GM18909 (cell line): ENCODE results near the gene FCHSD2.
"Not testable (repeated sequence)": the region's sequence is repeated elsewhere in the genome, so short reads cannot be mapped to it uniquely, and the experiment has no call there.

Source experiments
- ATAC-seq: cut with Tn5 transposase; IDR thresholded peaks from one replicate; pipeline ENCODE4 v1.9.1; 2021; ENCODE audit warnings: mild to moderate bottlenecking; ENCODE audit not compliant: unreplicated experiment, poor library complexity

Gene FCHSD2

DNA sequence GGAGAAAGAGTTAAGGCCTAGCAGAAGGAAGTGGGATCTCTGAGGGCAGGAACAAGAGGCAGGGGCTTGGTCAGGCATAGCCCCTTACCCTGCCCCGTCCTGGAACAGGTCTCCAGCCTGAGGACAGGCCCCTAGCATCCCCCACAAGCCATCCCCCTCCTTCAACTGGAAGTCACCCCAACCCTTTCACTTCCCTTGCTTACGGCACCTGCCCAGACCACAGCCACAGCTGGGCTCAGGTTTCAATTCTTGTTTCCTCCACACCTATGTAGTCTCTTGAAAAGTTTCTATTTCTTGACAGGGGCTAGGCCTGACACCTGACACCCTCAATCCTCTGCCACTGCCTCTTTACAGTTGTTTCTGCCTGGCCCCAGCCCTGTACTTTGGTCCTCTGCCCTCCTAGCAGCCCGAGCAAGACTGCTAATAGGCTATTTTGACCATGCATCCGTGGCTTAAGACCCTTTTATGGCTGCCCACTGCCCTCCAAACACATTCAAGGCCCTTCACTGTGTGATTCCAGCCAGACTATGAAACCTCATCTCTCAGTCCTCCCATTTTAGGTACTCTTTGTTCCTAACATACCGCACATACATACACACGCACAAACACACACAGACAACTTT, 10.9 kb upstream of the FCHSD2 start:
- peak; percentile 69 for ATAC-seq

DNA sequence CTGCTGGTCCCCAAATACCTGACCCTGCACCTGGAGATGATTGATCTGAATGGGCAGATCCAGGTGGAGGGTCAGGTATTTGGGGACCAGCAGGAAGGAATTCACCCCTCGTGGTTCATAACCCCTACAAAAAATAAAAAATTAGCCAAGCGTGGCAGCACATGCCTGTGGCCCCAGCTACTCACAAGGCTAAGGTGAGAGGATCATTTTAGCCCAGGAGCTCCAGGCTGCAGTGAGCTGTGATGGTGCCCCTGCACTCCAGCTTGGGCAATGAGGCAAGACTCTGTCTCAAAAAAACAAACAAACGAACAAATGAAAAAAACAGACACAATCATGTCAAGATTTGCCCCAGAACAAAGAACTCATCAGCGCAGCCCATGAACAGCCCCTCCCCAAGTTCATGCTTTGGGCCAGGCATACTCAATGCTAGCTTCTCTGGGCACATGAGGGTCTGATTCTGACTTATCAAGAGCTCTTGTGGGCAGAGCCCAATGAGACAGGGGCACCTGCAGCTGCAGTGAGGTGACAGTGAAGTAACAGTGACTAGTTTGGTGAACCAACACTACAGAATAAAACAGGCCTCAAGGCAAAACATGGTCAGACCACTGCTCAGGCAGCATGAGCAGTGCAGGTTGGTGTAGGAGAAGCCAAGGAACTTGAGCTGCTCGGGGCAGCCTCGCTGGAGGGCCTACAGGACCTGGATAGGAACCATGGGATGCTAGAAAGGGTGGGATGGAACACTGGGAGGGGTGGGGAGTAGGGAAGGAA, 10.2 kb upstream of the FCHSD2 start:
- no peak for ATAC-seq

DNA sequence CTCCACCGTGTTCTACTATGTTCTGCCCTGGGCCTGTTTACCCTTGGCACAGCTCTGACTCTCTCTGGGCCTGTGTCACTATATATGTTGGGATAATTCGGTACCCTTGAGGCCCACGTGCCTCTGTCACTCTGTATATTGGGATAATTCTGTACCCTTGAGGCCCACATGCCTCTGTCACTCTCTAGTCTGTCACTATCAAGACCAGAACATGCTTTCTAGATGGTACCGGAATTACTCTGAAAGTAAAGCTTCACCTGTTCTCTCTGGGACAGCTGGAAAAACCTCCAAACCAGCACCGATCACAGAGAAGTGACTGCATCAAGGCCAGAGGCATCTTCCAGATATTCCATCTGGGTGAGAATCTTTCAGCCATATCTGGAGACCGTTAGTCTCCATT, 9.3 kb upstream of the FCHSD2 start:
- no peak for ATAC-seq

DNA sequence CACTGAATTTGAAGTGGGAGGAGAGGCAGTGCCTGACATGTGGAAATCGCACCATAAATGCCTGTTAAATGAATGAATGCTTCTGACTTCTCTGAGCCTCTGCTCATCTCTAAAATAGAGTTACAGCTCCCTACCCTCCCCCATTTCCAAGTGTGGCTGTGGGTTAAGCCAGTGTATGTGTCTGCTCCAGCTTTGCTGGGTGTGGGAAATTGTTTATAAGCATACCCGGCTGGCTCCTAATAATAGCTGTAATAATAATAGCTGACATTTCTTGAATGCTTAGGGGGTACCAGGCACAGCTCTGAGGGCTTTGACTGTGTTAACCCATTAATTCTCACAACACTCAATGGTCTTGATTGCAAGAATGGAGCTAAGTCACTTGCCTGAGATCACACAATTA, 7.0 kb upstream of the FCHSD2 start:
- no peak for ATAC-seq

DNA sequence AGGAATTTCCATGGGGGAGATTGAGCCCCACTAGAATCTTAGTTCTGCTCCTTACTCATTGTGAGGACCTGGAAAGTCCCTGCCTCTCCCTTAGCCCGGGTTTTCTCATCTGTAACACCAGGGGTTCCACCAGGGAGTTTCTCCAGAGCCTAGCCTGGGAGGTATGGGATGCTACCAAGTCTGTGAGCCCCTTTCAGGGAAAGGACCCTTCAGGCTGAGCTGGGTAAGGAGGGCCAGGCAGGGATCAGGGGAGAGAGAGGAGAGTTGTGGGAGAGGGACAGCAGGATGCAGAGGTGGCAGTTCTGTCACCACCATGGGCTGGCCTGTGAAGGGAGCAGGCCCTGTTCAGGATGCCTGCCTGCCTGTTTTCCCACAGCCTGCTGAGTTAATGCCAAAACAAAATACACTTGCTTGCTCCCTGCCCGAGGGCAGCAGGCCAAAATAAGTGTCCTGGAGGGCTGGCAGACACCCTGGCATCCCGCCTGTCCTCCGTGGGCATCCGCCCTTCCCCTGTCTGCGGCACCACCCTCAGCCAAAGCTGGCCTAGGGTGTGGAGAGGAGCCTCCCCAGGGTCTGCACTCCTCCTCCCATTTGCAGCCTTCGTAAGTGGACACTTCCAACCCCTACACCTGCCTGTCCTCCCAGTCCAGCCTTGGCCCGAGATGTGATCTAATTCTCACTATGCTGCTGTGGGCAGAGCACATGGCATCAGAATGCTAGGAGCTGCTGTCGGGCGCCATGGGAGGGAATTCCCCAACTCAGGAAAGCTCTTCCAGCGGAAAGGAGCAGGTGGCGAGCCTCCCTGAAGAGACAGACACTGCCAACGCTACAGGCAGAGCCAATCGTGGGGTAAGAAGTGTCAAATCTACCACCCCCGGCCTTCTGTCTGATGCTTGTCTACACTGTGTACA, 5.9 kb upstream of the FCHSD2 start:
- ATAC-seq: no peak

DNA sequence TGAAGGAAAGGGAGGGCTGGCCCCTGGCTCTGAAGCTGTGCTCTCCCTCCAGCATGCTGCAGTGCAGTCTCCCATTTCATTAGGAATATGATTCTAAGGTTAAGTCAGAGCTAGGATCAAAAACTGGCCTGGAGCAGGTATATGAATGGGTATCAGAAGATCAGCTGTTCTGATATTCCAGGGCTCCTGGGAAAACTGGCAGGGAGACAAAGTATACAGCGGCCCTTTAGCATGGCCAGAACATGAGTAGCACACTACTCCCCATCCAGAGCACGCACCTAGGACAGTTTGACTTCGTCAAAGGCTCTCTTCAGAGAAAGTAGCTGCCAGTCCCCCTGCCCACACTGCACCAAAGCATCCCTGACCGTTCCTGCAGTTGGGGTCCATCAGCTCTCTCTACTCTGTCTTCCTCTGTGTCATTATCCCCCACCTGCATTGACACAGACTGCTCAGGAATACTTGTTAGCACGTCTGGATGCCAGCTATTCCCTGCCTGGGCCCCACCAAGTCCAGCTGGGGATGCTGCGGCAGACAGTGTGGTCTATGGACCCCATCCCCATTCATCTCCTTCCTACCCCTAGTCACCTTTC, 4.0 kb upstream of the FCHSD2 start:
- no peak for ATAC-seq

DNA sequence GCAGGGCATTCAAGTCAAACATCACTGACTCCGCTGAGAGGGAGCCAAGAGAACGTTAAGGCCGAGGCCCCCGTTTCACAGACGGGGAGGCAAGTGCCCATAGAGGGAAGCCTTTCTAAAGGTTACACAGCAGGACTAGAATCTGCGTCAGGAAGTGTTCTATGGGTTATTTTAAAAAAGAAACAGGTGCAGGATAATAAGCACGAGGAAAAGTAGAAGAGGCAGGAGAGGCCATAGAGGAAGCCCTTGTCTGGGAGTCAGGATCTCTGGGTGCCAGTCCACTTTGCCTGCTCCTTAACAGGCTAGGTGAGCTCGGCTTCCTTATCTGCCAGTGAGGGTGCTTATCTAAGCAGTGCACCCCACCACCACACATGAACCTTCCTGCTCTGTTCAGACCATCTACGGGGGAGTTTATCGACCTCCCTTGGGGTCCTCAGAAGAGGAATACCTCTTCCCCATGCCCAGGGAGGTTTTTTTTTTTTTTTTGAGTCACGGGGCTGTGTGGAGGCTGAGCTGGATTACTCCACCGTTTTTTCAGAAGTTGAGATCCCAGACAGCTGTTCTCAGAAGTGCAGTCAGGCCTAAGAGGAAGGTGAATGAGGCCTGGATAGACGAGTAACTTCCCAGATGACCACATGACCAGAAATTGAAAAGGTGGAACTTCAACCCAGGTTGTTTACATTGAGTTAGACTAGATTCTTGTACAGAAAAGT, 1.2 kb upstream of the FCHSD2 start:
- no peak for ATAC-seq

DNA sequence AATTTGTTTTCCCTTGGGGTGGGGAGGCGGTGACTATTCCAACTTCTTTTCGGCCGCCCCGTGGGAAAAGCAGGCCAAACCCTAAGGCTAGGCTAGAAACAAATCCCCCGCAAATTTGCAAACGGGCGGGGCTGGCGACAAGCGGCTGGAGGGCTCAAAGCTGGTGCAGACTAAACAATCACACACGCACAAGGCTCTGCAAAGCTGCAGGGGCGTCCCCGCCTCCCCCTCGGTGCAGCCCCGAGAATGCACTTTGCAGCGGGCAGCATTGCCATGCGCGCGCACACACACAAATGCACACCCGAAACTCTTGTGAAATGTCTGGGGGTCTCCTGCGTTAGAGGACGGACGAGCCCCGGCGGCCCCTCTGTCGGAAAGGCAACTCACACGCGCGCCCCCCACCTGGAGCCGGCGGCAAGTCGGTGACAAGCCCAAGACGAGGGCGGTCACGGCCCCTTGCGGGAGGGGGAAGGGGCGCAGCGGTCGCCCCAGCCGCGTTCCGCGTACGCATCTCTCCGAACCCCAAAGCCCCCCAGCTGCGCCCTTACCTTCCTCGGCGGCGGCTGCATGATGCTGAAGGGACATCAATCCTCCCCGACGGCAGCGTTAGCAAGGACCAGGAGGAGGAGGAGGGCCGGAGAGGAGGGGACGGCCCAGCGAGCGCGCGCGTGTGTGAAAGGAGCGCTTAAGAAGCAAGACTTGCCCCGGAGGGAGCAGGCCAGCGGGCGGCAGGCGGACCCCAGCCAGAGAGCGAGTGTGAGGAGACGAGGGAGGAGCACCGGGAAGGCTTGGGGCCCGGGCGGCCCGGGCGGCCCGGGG, 600 bp downstream of the FCHSD2 start:
- ATAC-seq: peak; percentile 31

DNA sequence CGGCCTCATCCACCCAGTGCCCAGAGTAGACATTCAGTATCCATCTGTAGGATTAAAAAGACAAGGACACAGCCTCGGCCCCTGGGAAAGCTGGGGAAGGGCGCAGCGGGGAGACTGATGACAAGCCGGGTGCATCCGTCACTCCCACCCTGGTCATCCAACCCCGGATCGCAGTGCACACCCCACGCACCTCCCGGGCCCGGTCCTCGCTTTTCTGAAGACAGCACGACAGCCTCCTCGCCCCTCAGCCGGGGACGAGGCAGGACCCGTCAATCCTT, 1.1 kb downstream of the FCHSD2 start:
- no peak for ATAC-seq

DNA sequence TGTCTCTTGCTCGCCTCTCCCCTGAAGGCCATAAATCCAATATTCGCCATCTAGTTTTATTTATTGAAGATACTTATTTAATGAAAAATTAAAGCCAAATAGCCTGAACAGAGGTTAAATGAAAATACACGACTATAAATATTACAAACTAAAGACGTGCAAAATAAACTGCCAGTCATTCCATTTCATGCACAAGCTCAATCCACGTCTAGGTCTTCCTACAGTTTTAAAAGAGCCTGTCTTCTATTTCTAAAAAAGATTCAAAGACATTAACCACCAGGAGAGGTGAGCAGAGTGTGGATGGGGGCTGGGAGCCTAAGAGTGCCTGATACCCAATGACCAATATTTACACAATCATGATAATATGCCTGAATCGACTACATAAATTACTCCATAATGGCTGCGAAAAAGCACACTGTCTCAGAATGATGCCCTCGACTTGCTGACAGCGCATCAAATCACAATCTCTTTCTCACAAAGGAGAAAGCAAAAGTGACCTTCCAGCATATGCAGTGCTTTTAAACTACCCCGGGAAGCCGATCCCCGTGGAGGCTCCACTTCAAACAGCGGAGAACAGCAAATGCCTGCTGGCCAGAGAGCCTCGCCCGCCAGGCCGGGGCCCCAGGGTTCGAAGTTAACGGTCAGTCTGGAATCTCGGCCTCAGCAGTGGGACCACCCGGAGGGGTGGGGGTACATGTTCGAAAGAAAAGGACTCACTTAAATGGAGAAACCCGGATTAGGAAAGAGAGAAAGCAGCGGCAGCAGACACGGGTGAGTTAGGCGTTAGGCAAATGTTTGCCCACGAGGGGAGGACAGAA, 1.7 kb downstream of the FCHSD2 start:
- ATAC-seq: no peak

DNA sequence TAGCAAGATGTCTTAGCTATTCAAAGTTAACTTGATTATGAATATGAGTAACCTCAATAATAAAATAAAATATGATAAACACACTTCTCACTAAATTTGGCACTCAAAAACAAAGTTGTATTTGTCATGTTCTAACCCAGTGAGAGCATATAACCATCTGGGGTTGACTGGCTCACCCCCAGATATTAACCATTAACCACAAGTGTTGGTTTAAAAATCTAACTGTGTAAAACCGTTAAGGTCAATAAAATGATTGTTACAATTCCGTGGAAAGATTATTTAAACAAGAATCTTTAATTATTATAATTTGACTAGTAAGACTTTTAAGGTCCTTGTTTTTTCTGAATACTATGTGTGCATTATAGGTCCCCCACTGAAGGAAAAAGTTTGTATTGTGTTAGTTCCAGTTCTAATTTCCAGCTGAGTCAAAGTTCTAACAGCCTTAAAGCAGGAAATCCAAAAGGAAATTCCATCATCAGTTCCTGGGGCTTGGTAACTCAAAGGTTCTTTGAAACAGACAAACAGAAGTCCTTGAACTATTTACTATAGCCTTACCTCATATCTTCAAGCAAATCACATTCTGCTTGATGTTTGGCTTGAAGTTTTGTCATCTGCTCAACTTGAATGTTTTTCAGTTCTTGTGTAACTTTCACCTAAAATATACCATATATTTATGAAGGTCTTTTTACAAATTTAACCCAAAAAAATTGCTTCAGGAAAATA, 2.5 kb downstream of the FCHSD2 start:
- ATAC-seq: no peak

DNA sequence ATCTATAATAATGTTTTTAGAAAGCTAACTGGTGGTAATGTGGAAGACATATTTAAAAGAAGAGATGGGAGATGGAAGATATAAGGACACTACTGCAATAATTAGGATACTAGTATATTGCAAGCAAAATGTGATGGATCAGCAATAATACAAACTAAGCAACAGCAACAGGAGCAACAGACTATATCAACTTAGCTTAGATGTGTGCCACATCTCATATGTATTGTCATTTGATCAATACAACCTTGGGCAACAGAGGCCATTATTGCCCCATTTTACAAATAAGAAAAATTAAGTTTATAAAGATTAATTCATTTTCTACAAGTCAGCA, 4.2 kb downstream of the FCHSD2 start:
- ATAC-seq: no peak

DNA sequence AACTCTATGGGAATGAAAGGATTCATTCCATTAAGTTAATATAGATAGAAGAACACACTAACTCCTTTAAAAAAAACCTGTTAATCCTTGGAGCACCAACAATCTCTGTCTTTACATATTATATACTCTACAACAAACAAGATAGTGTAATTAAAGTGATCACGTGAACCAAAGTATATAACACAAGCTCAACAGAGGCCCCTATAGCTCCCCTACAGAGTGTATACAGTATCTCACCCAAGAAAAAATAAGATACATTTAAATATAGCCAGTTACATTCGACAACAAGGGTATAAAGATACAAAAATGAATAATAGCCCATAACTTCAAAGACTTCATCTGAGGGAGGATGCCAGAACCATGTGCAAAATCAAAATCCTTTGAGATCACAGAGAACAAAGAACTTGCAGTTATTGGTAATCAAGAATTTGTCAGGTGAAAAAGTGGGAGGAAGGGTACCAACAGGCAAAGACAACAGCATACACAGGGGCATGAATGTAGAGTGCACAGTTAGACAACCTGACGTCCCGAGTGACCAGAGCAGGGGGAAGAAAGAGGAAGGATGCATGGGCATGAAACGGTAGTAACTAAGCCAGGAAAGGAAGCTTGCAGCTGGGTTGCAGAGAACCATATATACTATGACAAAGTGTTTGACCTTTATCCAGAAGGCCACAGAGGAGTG, 4.7 kb downstream of the FCHSD2 start:
- ATAC-seq: no peak

DNA sequence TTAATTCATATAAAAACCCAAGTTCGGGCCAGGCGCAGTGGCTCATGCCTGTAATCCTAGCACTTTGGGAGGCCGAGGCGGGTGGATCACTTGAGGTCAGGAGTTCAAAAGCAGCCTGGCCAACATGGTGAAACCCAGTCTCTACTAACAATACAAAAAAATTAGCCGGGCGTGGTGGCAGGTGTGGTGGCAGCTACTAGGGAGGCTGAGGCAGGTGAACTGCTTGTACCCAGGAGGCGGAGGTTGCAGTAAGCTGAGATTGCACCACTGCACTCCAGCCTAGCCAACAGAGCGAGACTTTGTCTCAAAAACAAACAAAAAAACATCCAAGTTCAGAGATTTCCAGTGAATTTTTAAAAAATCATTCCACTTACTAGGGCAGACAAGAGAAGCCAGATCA, 5.4 kb downstream of the FCHSD2 start:
- ATAC-seq: not testable (repeated sequence)

DNA sequence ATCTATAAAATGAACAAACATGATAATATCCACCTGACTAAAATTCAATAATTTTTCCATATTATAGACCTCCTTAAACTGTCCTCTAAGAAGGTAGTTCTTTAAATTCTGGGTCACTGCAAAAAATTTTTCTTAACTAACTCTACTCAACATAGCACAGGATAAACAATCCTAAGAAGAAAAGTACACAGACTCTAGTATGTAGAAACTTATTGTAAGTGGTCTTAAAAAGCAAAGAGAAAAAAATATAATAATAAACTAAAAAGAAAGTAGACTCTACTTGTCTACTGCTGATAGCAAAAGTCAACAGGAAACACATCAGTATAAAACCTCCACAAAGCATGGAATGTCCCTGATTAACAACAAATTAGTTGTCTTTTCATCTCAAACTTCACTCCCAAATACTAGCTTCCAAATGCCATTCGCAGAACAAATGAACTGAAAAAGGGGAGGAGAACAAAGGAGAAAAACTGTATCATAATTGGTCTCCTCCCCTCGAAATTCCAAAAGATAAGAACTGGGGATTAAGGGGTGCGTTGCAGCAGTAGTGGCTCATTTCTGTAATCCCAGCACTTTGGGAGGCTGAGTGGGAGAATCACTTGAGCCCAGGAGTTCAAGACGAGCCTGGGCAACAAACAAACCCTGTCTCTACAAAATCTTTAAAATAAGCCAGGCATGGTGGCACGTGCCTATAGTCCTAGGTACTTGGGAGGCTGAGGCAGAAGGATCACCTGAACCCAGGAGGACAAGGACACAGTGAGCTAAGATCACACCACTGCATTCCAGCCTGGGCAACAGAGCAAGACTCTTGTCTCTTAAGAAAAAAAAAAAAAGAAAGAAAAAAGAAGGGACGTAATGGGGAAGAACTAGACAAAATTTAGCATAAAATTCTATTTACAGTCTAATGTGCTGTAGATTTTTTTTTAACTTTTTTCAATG, 6.5 kb downstream of the FCHSD2 start:
- no peak for ATAC-seq

DNA sequence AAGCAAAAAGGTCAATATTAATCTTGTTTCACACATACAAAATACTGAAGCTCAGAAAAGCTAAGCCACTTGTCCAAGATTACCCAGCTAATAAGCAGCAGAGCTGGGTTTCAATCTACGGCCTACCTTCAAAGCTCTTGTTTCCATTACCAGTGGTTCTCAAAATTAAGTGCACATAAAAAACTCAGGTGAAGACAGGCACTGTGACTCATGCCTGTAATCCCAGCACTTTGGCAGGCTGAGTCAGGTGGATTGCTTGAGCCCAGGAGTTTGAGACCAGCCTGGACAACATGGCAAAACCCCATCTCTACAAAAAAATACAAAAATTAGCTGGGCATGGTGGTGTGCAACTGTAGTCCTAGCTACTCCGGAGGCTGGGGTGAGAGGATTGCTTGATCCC, 9.8 kb downstream of the FCHSD2 start:
- not testable (repeated sequence) for ATAC-seq

DNA sequence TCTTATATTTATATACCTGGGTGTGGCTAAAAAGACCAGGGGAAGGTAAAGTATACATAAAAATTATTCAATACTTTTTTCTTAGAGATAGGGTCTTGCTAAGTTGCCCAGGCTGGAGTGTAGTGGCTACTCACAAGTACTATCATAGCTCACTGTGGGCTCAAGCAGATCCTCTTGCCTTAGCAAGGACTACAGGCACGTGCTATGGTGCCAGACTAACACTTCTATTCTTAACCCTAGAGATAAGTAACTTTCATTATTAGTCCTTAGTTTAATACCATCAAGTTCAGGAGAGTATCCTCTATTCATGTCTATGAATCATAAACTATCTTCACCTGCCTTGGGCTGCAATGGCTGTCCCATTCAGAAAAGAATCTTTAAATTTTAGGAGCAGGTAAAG, 11.9 kb downstream of the FCHSD2 start:
- ATAC-seq: no peak
